ENCODE measurements around the gene TCF7L1. TPM values are rescaled to one million over a fixed set of nuclear protein-coding genes. Genes with fewer than 3 reads are reported as not detected.
"Not testable (repeated sequence)": the region's sequence is repeated elsewhere in the genome, so short reads cannot be mapped to it uniquely, and the experiment has no call there.

Gene TCF7L1
- total RNA-seq, 4 donors from 2014 or later, result 0.55 to 3.0 (median 1.8) TPM

GRCh38 chr2:85194780-85195480, 61.7 kb downstream of the TCF7L1 start:
- peak in 1 of 2 donors; percentile 8 for DNase-seq (ENCODE audit: low spot score in 2 of 2)
- WGBS, result 88% methylated on average over 8 of the region's 8 CpGs

DNA sequence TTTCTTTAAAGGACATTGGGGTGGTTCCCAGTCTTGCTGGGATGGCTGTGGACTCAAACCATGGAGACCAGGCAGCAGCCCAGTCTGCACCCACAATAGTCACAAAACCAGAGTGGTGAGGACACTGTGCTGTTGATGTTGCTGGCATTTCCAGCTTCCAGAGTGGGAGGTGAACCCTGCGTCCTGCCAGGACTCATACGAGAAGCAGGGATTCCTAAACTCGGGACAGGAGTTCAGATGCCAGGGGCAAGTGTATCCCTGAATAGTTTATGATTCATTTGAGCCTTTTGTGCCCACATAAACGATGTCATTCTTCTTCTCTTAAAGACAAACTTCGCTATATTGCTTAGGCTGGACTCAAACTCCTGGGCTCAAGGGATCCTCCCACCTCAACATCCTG, 62.8 kb downstream of the TCF7L1 start:
- no peak for TF ChIP-seq POLR2A (IDR thresholded peaks at IDR 0.05)
- TF ChIP-seq, protein P1, sequence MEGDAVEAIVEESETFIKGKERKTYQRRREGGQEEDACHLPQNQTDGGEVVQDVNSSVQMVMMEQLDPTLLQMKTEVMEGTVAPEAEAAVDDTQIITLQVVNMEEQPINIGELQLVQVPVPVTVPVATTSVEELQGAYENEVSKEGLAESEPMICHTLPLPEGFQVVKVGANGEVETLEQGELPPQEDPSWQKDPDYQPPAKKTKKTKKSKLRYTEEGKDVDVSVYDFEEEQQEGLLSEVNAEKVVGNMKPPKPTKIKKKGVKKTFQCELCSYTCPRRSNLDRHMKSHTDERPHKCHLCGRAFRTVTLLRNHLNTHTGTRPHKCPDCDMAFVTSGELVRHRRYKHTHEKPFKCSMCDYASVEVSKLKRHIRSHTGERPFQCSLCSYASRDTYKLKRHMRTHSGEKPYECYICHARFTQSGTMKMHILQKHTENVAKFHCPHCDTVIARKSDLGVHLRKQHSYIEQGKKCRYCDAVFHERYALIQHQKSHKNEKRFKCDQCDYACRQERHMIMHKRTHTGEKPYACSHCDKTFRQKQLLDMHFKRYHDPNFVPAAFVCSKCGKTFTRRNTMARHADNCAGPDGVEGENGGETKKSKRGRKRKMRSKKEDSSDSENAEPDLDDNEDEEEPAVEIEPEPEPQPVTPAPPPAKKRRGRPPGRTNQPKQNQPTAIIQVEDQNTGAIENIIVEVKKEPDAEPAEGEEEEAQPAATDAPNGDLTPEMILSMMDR (IDR thresholded peaks at IDR 0.05), result no peak

More at GRCh38 chr2:85194780-85195480, 61.7 kb downstream of the TCF7L1 start:
- no peak for TF ChIP-seq POLR2A (IDR thresholded peaks at IDR 0.05)
- TF ChIP-seq EP300 (IDR thresholded peaks at IDR 0.05), result no peak
- TF ChIP-seq POLR2AphosphoS5 (IDR thresholded peaks at IDR 0.05), result no peak
- TF ChIP-seq, protein P1 (IDR thresholded peaks at IDR 0.05), result no peak
- H3K4me3 ChIP-seq, result no peak overlapping the region
- H3K27ac ChIP-seq, result no peak overlapping the region
- no peaks in the 10 kb centered on the region for H3K36me3 ChIP-seq
- H3K4me1 ChIP-seq, result no peaks in the 10 kb centered on the region
- H3K27me3 ChIP-seq, result no peaks in the 10 kb centered on the region
- H3K9me3 ChIP-seq, result no peaks in the 10 kb centered on the region

DNA sequence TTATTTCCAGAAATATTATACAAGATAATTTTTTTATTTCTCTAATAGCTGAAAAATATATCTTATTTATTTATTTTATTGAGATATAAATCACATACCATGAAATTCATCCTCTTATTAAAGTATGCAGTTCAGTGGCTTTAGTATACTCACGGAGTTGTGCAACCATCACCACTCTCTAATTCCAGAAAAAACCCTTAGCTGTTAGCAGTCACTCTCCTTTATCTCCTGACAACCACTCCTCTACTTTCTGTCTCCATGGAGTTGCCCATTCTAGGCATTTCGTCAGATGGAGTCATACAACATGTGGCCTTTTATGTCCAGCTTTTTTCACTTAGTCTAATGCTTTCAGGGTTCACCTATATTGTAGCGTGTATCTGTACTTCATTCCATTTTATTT, 66.5 kb downstream of the TCF7L1 start:
- peak in 1 of 2 donors; percentile 1 for DNase-seq (ENCODE audit: low spot score in 2 of 2)
- H3K4me3 ChIP-seq, result no peak overlapping the region
- 79% methylated on average over 3 of the region's 3 CpGs for WGBS
- no peaks in the 10 kb centered on the region for H3K36me3 ChIP-seq
- H3K9me3 ChIP-seq, result no peaks in the 10 kb centered on the region
- no peak overlapping the region for H3K27ac ChIP-seq
- no peaks in the 10 kb centered on the region for H3K4me1 ChIP-seq
- TF ChIP-seq POLR2A (IDR thresholded peaks at IDR 0.05) (no peak), POLR2AphosphoS5 (IDR thresholded peaks at IDR 0.05) (no peak), EP300 (IDR thresholded peaks at IDR 0.05) (no peak)
- TF ChIP-seq, protein P1 (IDR thresholded peaks at IDR 0.05), result no peak
- no peaks in the 10 kb centered on the region for H3K27me3 ChIP-seq

More for the DNA sequence above, 62.8 kb downstream of the TCF7L1 start:
- Histone ChIP-seq H3K27ac (no peak overlapping the region), H3K9me3 (no peaks in the 10 kb centered on the region), H3K27me3 (no peaks in the 10 kb centered on the region), H3K4me1 (no peaks in the 10 kb centered on the region), H3K4me3 (no peak overlapping the region), H3K36me3 (no peaks in the 10 kb centered on the region)
- DNase-seq (ENCODE audit: low spot score in 2 of 2), result peak in 1 of 2 donors; percentile 13
- 39% methylated on average over 5 of the region's 5 CpGs for WGBS

DNA sequence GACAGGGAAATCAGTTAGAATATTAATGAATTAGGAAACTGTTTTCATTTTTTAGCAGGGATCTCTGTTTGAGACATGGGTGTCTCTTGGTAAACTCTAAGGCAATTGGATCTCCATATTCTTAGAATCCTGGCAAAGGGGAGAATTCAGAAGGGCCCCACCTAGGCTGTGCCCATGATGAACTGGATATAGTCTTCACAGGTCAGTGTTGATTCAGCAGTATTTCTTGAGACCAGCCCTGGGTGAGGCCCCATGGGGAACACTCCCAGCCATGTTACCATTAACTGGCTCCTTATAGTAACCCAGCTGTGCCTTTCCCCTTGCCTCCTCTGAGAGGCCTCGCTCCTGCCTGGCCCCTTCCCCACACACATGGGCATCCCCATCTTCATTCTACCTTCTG, 76.7 kb downstream of the TCF7L1 start:
- no peaks in the 10 kb centered on the region for H3K9me3 ChIP-seq
- TF ChIP-seq POLR2AphosphoS5 (IDR thresholded peaks at IDR 0.05) (no peak), POLR2A (IDR thresholded peaks at IDR 0.05) (no peak), EP300 (IDR thresholded peaks at IDR 0.05) (no peak)
- TF ChIP-seq, protein P1 (IDR thresholded peaks at IDR 0.05), result no peak
- no peak overlapping the region for H3K4me3 ChIP-seq
- H3K36me3 ChIP-seq, result no peaks in the 10 kb centered on the region
- DNase-seq (ENCODE audit: low spot score in 2 of 2), result no peak
- H3K4me1 ChIP-seq, result peaks cover 6% of the 10 kb centered on the region
- 100% methylated on average over 1 of the region's 1 CpG for whole genome bisulfite sequencing
- no peak overlapping the region for H3K27ac ChIP-seq
- no peaks in the 10 kb centered on the region for H3K27me3 ChIP-seq

DNA sequence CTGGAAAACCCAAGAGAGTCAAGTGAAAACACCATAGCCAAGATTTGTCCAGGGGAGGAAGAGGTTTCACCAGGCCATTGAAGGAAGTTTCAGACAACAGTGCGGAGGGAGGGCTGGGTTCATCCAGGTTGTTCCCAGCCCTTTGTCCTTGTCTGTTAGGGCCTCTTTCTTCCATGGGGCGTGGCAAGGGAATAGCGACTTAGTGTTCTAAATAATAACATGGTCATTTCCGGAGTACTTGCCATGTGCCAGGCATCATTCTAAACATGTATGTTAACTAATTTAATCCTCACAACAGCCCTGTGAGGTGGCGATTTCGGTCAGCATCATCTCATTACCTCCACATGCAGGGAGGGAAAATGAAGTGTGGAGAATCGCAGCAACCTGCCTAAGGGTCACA, 77.3 kb downstream of the TCF7L1 start:
- Histone ChIP-seq H3K36me3 (no peaks in the 10 kb centered on the region), H3K4me1 (peaks cover 12% of the 10 kb centered on the region), H3K27me3 (no peaks in the 10 kb centered on the region), H3K9me3 (no peaks in the 10 kb centered on the region), H3K27ac (no peak overlapping the region), H3K4me3 (no peak overlapping the region)
- DNase-seq (ENCODE audit: low spot score in 2 of 2), result no peak
- 89% methylated on average over 7 of the region's 7 CpGs for WGBS
- TF ChIP-seq POLR2A (IDR thresholded peaks at IDR 0.05) (no peak), POLR2AphosphoS5 (IDR thresholded peaks at IDR 0.05) (no peak), EP300 (IDR thresholded peaks at IDR 0.05) (no peak)
- TF ChIP-seq, protein P1 (IDR thresholded peaks at IDR 0.05), result no peak

- 95% methylated on average over 9 of the region's 9 CpGs for WGBS
These were observed 78.4 kb downstream of the TCF7L1 start for GRCh38 chr2:85211606-85212005.

More at GRCh38 chr2:85211606-85212005, 78.4 kb downstream of the TCF7L1 start:
- peaks cover 22% of the 10 kb centered on the region for H3K4me1 ChIP-seq
- peak; percentile 14 to 56 for DNase-seq (ENCODE audit: low spot score in 2 of 2)
- H3K9me3 ChIP-seq, H3K27ac ChIP-seq, H3K27me3 ChIP-seq, H3K4me3 ChIP-seq, H3K36me3 ChIP-seq: not testable (repeated sequence)

Data from suprapubic skin (tissue), 4 donors.